Measurements from ENCODE around the gene SUSD6. TPM values are rescaled to one million over a fixed set of nuclear protein-coding genes. Genes with fewer than 3 reads are reported as not detected.

Gene SUSD6
- total RNA-seq, 1 experiment from 2014 or later: 24.1 TPM

GRCh38 chr14:69586404-69586803, 25.0 kb upstream of the SUSD6 start:
- Histone ChIP-seq H3K36me3 (ENCODE audit: low read depth) (no peaks in the 10 kb centered on the region), H3F3A (ENCODE audit: insufficient read depth, low read depth) (no peaks in the 10 kb centered on the region), H3K9me3 (ENCODE audit: insufficient read depth, low read depth) (no peaks in the 10 kb centered on the region), H3K4me2 (no peak overlapping the region), H3K4me3 (no peak overlapping the region), H2AFZ (no peak overlapping the region), H3K79me2 (ENCODE audit: low read depth) (no peaks in the 10 kb centered on the region), H3K27me3 (ENCODE audit: insufficient read depth, low read depth) (no peaks in the 10 kb centered on the region), H3K9me2 (ENCODE audit: insufficient read depth) (no peaks in the 10 kb centered on the region), H3K27ac (no peak overlapping the region), H3K4me1 (replicated peaks; ENCODE audit: insufficient read depth) (no peaks in the 10 kb centered on the region), H4K20me1 (ENCODE audit: insufficient read depth) (no peaks in the 10 kb centered on the region)
- POLR2A ChIA-PET (ENCODE audit: unreplicated experiment): no interaction called here
- DNase-seq: no peak
- no TSS peak for BruUV-seq (replicated peaks)
- CTCF ChIA-PET: no interaction called here
- intact Hi-C loops (cut with micrococcal nuclease; ENCODE audit: unreplicated experiment): loop anchor here (5.0 kb wide), 2 partner anchors 231 to 441 kb away; no protein-coding TSS in a partner anchor
- TF ChIP-seq EZH2 (IDR thresholded peaks at IDR 0.05; ENCODE audit: low read depth) (no peak), CTCF (conservative IDR thresholded peaks at IDR 0.05) (no peak)

GRCh38 chr14:69587389-69587788, 24.0 kb upstream of the SUSD6 start:
- BruUV-seq (replicated peaks): no TSS peak
- CTCF ChIA-PET: no interaction called here
- H3K36me3 ChIP-seq (ENCODE audit: low read depth): no peaks in the 10 kb centered on the region

GRCh38 chr14:69591317-69591716, 20.1 kb upstream of the SUSD6 start:
- CTCF ChIA-PET: no interaction called here
- no TSS peak for BruUV-seq (replicated peaks)
- TF ChIP-seq CTCF (conservative IDR thresholded peaks at IDR 0.05) (no peak), EZH2 (IDR thresholded peaks at IDR 0.05; ENCODE audit: low read depth) (no peak)

More at GRCh38 chr14:69587389-69587788, 24.0 kb upstream of the SUSD6 start:
- intact Hi-C loops (cut with micrococcal nuclease; ENCODE audit: unreplicated experiment): loop anchor here (5.0 kb wide), 2 partner anchors 230 to 440 kb away; no protein-coding TSS in a partner anchor
- H3K27me3 ChIP-seq (ENCODE audit: insufficient read depth, low read depth): no peaks in the 10 kb centered on the region
- no peaks in the 10 kb centered on the region for H3K4me1 ChIP-seq (replicated peaks; ENCODE audit: insufficient read depth)
- H2AFZ ChIP-seq: no peak overlapping the region
- H3K9me3 ChIP-seq (ENCODE audit: insufficient read depth, low read depth): no peaks in the 10 kb centered on the region
- TF ChIP-seq EZH2 (IDR thresholded peaks at IDR 0.05; ENCODE audit: low read depth) (no peak), CTCF (conservative IDR thresholded peaks at IDR 0.05) (no peak)
- POLR2A ChIA-PET (ENCODE audit: unreplicated experiment): no interaction called here
- H3F3A ChIP-seq (ENCODE audit: insufficient read depth, low read depth): no peaks in the 10 kb centered on the region
- no peaks in the 10 kb centered on the region for H4K20me1 ChIP-seq (ENCODE audit: insufficient read depth)
- H3K4me3 ChIP-seq: no peak overlapping the region
- no peaks in the 10 kb centered on the region for H3K9me2 ChIP-seq (ENCODE audit: insufficient read depth)
- H3K4me2 ChIP-seq: no peak overlapping the region
- no peak for DNase-seq
- no peaks in the 10 kb centered on the region for H3K79me2 ChIP-seq (ENCODE audit: low read depth)
- no peak overlapping the region for H3K27ac ChIP-seq

More at GRCh38 chr14:69591317-69591716, 20.1 kb upstream of the SUSD6 start:
- Histone ChIP-seq H3K9me2 (ENCODE audit: insufficient read depth) (no peaks in the 10 kb centered on the region), H3K79me2 (ENCODE audit: low read depth) (no peaks in the 10 kb centered on the region), H3K4me1 (replicated peaks; ENCODE audit: insufficient read depth) (no peaks in the 10 kb centered on the region), H3K36me3 (ENCODE audit: low read depth) (no peaks in the 10 kb centered on the region), H3K9me3 (ENCODE audit: insufficient read depth, low read depth) (no peaks in the 10 kb centered on the region), H3K4me2 (no peak overlapping the region), H2AFZ (no peak overlapping the region), H3F3A (ENCODE audit: insufficient read depth, low read depth) (no peaks in the 10 kb centered on the region), H3K27me3 (ENCODE audit: insufficient read depth, low read depth) (no peaks in the 10 kb centered on the region), H3K4me3 (no peak overlapping the region), H3K27ac (no peak overlapping the region), H4K20me1 (ENCODE audit: insufficient read depth) (no peaks in the 10 kb centered on the region)
- POLR2A ChIA-PET (ENCODE audit: unreplicated experiment): no interaction called here
- intact Hi-C loops (cut with micrococcal nuclease; ENCODE audit: unreplicated experiment): no loop called here
- no peak for DNase-seq

Measured in PC-9 (cell line).